HL-60/S4 treated with phorbol 12-myristate 13-acetate at 8.2 ng/mL for 4 days and 3 days (cell line): ENCODE measurements around the gene DAB1.
"Not testable (repeated sequence)": the region's sequence is repeated elsewhere in the genome, so short reads cannot be mapped to it uniquely, and the experiment has no call there.

Experiments
- in situ Hi-C: fragments of 300-500 bp; cut with MboI; formaldehyde crosslinking; loops from 2 replicates; pipeline ENCODE4 v1.15.0; 2022; ENCODE audit warnings: low sequenced_read_pairs

Gene DAB1

DNA sequence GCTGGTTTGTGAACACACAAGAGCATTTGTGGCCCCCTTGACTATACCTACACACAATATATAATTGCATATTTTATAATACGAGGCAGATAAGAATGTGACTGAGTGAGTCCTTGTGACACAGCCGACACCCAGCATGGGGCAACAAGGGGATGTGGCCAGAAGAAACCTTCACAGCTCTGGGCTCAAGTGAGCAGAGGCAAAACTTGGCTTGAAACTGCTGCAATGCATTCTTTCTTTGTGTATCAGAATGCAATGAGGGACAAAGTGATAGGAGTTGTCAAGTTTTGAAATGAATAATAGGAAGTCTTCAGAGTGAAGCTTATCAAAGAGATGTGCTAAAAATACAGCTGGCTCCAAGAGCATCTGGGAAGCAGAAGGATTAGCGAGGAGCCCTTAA lies 334.0 kb downstream of the DAB1 start:
- in situ Hi-C loops, result no loop called here

DNA sequence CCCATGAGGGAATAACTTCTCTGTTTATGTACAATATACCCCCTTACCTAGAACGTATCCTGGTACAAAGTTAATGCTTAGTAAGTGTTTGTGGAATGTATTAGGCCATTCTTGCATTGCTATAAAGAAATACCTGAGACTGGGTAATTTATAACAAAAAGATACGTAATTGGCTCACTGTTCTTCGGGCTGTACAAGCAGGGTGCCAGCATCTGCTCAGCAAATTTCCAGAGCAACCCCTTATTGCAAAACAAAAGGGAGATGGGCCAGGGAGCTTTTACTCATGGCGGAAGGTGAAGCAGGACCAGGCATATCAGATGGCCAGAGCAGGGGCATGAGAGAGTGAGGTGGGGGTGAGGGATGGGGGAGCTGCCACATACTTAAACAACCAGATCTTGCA lies 334.6 kb downstream of the DAB1 start:
- in situ Hi-C loops, result no loop called here

- in situ Hi-C loops, result no loop called here
Observed at GRCh38 chr1:57088653-57089052, 335.2 kb downstream of the DAB1 start.

DNA sequence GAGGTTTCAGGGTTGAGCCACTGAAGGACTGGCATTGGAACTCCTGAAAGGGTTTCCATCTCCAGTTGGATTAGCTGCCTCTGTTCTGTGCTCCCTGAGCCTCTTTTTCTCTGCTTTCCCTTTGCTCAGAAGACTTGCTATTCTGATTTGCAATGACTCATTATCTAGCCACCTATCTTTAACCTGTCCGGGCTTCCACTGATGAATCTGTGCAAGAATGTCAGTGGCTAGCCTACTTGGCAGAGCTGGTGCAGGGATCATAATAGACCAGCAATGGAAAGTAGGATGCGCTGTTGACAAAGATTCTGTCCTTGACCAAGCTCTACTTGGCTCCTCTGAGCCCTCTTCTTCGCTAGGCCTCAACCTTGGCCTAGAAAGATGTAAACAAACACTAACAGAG lies 336.2 kb downstream of the DAB1 start:
- in situ Hi-C loops, result not testable (repeated sequence)

DNA sequence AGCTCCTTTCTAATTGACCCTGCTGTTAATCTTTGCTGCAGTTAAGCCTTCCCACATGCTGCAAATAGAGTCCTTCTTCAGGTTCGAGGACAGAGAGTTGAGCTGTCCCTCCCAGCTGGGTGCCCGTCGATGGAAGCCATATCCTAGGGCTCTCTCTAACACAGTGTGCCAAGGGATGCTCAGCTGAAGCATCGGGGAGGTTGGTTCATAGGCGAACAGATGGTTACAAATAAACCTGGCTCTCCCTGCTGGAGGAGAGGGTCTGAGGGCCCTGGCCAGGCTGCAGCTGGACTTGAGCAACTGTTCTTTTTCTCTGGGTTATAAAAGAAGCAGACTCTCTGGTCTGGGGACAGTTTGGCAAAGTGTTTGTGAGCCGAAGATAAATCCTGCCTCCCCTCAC lies 337.7 kb downstream of the DAB1 start:
- in situ Hi-C loops, result no loop called here

- in situ Hi-C loops, result no loop called here
Observed at GRCh38 chr1:57084701-57085100, 339.2 kb downstream of the DAB1 start.

GRCh38 chr1:57082711-57083439 lies 341.0 kb downstream of the DAB1 start:
- in situ Hi-C loops, result no loop called here

GRCh38 chr1:57079454-57080157 lies 344.3 kb downstream of the DAB1 start:
- in situ Hi-C loops, result no loop called here

GRCh38 chr1:57072401-57073110 lies 351.3 kb downstream of the DAB1 start:
- in situ Hi-C loops, result no loop called here

DNA sequence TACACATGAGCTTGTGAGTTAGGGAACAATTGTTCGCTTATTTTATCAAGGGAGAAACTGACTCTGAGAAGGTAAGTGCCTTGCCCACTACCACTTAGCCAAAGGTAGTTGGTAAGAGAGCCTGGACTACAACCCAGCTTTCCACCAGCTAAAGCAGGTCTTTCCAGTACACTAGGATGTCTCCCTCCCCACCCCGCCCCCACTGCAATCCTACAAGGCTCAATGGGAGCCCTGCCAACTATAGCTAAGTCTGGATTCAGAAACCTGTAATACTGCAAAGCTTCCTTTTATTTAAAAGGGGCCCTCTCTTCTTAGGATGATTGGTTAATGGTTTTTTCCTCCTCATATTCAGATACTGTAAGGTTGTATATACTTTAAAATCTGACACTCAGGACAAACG lies 356.0 kb downstream of the DAB1 start:
- in situ Hi-C loops, result no loop called here

GRCh38 chr1:57066980-57067610 lies 356.8 kb downstream of the DAB1 start:
- in situ Hi-C loops, result no loop called here

GRCh38 chr1:57065442-57065841 lies 358.4 kb downstream of the DAB1 start:
- in situ Hi-C loops, result no loop called here

- in situ Hi-C loops, result no loop called here
Observed at GRCh38 chr1:57064379-57065140, 359.3 kb downstream of the DAB1 start.

DNA sequence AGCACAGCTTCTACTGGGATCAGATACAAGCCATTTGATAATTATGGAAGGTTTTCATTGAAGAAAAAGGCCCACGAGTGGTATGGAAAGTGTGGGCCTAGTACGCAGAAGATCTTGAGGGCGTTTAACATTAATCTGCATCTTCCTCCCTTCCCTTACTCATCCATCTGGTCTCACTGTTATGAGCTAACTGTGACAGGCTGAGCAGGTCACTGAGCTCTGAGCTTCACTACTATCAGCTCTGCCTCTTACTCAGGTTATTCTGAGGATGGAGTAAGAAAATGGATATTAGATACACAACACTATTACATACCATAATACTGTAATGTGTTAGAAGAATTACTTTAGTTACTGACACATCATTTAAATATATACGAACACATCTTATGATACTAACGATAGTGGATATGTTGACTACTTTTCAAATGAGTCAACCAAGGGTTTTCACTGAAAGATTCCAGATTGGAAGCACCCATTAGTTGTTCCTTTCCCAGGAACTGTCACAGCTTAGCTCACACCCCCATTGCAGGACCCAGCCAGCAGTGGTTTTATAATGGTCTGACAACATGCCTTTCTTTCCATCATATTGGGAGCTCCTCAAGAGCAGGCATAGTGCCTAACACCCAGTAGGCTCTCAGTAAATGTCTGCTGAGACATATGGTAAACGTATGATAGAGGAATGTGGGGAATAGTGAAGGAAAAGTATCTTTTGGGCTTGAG lies 360.3 kb downstream of the DAB1 start:
- in situ Hi-C loops, result no loop called here

DNA sequence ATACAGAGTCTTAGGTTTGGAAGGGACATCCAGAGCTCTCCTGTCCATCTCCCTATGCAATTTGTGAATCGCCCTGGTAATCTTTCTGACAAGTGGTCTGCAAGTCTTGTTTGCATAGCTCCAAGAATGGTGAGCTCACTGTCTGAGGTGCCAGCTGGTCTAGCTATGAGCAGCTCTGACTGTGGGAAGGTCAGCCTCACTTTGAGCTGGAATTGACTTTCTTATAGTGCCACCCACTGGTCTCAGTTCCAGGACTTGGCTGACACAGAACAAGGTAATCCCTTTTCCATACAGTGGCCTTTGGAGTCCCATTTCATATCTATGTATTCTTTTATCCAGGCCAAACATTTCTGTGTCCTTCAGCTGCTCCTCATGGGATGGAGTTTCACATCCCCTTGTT lies 362.5 kb downstream of the DAB1 start:
- in situ Hi-C loops, result no loop called here

DNA sequence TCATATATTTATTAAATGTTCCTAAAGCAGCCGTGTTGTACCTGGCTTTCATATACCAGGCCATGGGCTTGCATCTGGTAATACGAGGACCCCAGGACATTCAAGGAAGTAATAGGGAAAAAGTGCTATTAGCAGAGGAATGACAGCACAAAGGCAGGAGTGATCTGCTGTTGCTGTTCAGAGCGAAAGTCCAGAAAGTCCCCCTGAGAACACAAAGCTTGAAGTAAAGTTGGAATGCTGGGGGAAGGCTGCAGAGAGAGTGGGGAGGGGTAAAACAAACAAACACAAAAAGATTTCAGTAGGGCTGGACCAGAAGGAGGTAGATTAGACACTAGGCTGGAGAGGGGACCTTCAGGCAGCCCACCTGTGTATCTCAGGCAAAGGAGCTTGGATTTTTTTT lies 363.4 kb downstream of the DAB1 start:
- in situ Hi-C loops, result no loop called here

DNA sequence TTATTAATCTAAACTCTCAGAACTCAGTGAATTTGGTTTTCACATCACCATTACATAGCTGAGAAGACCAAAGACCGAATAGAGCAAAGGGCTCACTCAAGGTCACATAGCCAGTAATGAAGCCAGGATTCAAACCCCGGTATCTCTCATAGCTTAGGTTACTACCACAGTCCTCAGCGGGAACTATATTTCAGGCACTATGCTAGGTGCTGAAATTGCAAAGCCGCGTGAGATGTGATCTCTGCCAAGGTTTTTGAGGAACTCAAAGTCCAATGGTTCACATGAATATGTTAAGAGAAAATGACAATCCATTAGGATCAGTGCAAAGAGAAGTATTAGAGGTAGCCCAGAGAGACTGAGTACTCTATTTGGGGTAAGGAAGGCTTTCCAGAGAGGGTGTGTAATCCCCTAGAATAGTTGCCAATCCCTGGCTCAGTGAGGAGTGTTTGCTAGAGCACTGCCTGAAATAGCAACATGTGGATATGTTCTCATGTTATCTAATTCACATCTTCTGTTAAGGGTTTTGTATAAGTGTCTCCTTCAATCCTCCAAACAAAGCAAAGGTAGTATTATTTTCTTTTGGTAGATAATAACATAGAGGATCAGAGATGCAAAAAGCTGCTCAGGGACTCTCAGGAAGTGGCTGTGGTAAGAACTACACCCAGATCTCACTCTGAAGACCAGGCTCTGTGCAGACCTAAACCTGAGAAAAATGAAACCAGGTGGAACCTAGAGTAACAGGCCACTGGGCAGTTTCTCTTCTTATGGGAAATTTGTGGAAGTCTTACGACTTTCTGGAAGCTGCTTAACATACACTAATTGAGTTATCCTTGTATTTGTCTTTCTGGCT lies 365.0 kb downstream of the DAB1 start:
- in situ Hi-C loops, result no loop called here

- in situ Hi-C loops, result no loop called here
Observed at GRCh38 chr1:57048856-57049255, 375.0 kb downstream of the DAB1 start.

DNA sequence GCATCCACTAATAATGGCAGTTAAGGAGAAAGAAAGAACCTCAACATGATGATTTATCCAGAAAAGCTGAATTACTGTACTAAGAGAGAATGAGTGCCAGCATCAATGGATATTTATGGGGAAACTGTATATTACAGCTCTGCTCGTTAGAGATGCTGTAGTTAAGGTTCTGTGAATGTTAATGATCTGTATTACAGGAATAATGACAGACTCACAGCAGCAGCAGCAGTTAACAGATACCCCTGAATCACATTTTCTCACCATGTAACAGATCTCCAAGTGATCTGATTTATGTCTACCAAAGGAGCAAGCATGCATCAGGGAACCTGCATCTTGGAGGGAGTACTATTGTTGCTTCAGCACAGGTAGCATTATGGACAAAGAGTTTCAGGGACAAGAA lies 377.4 kb downstream of the DAB1 start:
- in situ Hi-C loops, result no loop called here
